ENCODE results near the gene ZDHHC1.
"Not testable (repeated sequence)": the region's sequence is repeated elsewhere in the genome, so short reads cannot be mapped to it uniquely, and the experiment has no call there.

ZDHHC1 gene

GRCh38 chr16:67423015-67423414 is 6.7 kb upstream of the ZDHHC1 start:
- no peak overlapping the region for H3K4me3 ChIP-seq (replicated peaks; ENCODE audit: low read depth, low read length)
- DNase-seq (ENCODE audit: extremely low read depth, low read depth), result no peak
- no peak for TF ChIP-seq CTCF (IDR thresholded peaks at IDR 0.05; ENCODE audit: low read depth, low read length, missing control alignments)

GRCh38 chr16:67421030-67421429 is 4.8 kb upstream of the ZDHHC1 start:
- TF ChIP-seq CTCF (IDR thresholded peaks at IDR 0.05; ENCODE audit: low read depth, low read length, missing control alignments), result no peak
- H3K4me3 ChIP-seq (replicated peaks; ENCODE audit: low read depth, low read length), result no peak overlapping the region
- no peak for DNase-seq (ENCODE audit: extremely low read depth, low read depth)

- no peak for TF ChIP-seq CTCF (IDR thresholded peaks at IDR 0.05; ENCODE audit: low read depth, low read length, missing control alignments)
- DNase-seq (ENCODE audit: extremely low read depth, low read depth), result no peak
- no peak overlapping the region for H3K4me3 ChIP-seq (replicated peaks; ENCODE audit: low read depth, low read length)
These were observed 3.7 kb upstream of the ZDHHC1 start for GRCh38 chr16:67419931-67420330.

GRCh38 chr16:67419502-67419901 is 3.2 kb upstream of the ZDHHC1 start:
- no peak for TF ChIP-seq CTCF (IDR thresholded peaks at IDR 0.05; ENCODE audit: low read depth, low read length, missing control alignments)
- H3K4me3 ChIP-seq (replicated peaks; ENCODE audit: low read depth, low read length), result no peak overlapping the region
- DNase-seq (ENCODE audit: extremely low read depth, low read depth), result no peak

GRCh38 chr16:67417333-67418061 is 1.2 kb upstream of the ZDHHC1 start:
- no peak for DNase-seq (ENCODE audit: extremely low read depth, low read depth)
- no peak for TF ChIP-seq CTCF (IDR thresholded peaks at IDR 0.05; ENCODE audit: low read depth, low read length, missing control alignments)
- H3K4me3 ChIP-seq (replicated peaks; ENCODE audit: low read depth, low read length), result no peak overlapping the region

GRCh38 chr16:67415421-67415820 is 856 bp downstream of the ZDHHC1 start:
- H3K4me3 ChIP-seq (replicated peaks; ENCODE audit: low read depth, low read length), result peak overlapping the region; percentile 74
- not testable (repeated sequence) for DNase-seq (ENCODE audit: extremely low read depth, low read depth)

GRCh38 chr16:67413978-67414911 is 2.0 kb downstream of the ZDHHC1 start:
- no peak for TF ChIP-seq CTCF (IDR thresholded peaks at IDR 0.05; ENCODE audit: low read depth, low read length, missing control alignments)
- H3K4me3 ChIP-seq (replicated peaks; ENCODE audit: low read depth, low read length), result no peak overlapping the region
- no peak for DNase-seq (ENCODE audit: extremely low read depth, low read depth)

Data from HFF-Myc (cell line).